ENCODE data around the gene UMPS.

DNA sequence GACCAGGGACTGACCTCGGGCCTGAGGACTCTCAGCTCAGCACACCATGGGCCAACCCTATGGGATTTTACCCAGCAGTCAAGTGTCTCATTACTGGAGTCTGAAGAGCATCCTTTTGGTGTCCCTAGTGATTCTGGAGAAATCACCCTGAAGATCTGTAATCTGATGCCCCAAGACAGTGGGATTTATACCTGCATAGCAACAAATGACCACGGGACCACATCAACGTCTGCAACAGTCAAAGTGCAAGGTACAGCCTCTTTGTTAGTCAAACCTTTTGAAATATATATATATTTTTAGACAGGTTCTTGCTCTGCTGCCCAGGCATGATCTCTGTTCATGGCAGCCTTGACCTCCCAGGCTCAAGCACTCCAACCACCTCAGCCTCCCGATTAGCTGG is 34.2 kb upstream of the UMPS start:
- TF ChIP-seq, protein P1, sequence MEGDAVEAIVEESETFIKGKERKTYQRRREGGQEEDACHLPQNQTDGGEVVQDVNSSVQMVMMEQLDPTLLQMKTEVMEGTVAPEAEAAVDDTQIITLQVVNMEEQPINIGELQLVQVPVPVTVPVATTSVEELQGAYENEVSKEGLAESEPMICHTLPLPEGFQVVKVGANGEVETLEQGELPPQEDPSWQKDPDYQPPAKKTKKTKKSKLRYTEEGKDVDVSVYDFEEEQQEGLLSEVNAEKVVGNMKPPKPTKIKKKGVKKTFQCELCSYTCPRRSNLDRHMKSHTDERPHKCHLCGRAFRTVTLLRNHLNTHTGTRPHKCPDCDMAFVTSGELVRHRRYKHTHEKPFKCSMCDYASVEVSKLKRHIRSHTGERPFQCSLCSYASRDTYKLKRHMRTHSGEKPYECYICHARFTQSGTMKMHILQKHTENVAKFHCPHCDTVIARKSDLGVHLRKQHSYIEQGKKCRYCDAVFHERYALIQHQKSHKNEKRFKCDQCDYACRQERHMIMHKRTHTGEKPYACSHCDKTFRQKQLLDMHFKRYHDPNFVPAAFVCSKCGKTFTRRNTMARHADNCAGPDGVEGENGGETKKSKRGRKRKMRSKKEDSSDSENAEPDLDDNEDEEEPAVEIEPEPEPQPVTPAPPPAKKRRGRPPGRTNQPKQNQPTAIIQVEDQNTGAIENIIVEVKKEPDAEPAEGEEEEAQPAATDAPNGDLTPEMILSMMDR (IDR thresholded peaks at IDR 0.05), result no peak
- TF ChIP-seq POLR2A (IDR thresholded peaks at IDR 0.05), result no peak

Data from Peyer's patch (tissue), 4 donors.